ENCODE results near the gene KCNH3. TPM values are rescaled to one million over a fixed set of nuclear protein-coding genes. Genes with fewer than 3 reads are reported as not detected.

The KCNH3 gene
- total and polyA plus RNA-seq, 8 donors: 0.55 to 3.2 (median 1.2) TPM

DNA sequence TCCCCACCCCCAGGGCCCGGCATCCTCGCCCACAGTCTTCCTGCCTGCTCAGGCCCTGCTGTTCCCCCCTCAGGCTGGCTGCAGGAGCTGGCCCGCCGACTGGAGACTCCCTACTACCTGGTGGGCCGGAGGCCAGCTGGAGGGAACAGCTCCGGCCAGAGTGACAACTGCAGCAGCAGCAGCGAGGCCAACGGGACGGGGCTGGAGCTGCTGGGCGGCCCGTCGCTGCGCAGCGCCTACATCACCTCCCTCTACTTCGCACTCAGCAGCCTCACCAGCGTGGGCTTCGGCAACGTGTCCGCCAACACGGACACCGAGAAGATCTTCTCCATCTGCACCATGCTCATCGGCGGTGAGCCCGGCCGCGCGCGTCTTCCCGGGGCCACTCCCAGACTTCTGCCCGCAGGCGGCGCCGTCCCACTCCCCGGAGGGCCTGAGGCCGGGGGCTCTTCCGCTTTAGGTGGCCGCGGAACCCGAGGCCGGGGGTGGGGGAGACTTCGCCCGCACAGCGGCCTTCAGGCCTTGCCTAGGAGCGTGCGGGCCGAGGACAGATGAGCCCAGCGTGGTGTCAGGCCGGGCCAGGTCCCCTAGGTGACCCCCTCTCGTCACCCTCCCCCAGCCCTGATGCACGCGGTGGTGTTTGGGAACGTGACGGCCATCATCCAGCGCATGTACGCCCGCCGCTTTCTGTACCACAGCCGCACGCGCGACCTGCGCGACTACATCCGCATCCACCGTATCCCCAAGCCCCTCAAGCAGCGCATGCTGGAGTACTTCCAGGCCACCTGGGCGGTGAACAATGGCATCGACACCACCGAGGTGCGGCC lies 10.2 kb downstream of the KCNH3 start:
- ATAC-seq (no peak), DNase-seq (peak in 2 of 6 donors; percentile 63 to 75), FAIRE-seq (no peak)
- Histone ChIP-seq H3K9me3 (no peaks in the 10 kb centered on the region), H3K27me3 (no peaks in the 10 kb centered on the region), H3K36me3 (no peaks in the 10 kb centered on the region), H3K4me1 (peaks cover 12 to 24% (median 22%) of the 10 kb centered on the region in 3 donors), H3K4me3 (peak overlapping the region in 1 of 4 donors; percentile 29), H3K27ac (no peak overlapping the region)
- 78 to 82% methylated on average over 63 to 70 of the region's 70 CpGs for WGBS, 2 donors
- intact Hi-C loops (cut with DNase I): no loop called here
- TF ChIP-seq, protein P1, sequence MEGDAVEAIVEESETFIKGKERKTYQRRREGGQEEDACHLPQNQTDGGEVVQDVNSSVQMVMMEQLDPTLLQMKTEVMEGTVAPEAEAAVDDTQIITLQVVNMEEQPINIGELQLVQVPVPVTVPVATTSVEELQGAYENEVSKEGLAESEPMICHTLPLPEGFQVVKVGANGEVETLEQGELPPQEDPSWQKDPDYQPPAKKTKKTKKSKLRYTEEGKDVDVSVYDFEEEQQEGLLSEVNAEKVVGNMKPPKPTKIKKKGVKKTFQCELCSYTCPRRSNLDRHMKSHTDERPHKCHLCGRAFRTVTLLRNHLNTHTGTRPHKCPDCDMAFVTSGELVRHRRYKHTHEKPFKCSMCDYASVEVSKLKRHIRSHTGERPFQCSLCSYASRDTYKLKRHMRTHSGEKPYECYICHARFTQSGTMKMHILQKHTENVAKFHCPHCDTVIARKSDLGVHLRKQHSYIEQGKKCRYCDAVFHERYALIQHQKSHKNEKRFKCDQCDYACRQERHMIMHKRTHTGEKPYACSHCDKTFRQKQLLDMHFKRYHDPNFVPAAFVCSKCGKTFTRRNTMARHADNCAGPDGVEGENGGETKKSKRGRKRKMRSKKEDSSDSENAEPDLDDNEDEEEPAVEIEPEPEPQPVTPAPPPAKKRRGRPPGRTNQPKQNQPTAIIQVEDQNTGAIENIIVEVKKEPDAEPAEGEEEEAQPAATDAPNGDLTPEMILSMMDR (IDR thresholded peaks at IDR 0.05): no peak

DNA sequence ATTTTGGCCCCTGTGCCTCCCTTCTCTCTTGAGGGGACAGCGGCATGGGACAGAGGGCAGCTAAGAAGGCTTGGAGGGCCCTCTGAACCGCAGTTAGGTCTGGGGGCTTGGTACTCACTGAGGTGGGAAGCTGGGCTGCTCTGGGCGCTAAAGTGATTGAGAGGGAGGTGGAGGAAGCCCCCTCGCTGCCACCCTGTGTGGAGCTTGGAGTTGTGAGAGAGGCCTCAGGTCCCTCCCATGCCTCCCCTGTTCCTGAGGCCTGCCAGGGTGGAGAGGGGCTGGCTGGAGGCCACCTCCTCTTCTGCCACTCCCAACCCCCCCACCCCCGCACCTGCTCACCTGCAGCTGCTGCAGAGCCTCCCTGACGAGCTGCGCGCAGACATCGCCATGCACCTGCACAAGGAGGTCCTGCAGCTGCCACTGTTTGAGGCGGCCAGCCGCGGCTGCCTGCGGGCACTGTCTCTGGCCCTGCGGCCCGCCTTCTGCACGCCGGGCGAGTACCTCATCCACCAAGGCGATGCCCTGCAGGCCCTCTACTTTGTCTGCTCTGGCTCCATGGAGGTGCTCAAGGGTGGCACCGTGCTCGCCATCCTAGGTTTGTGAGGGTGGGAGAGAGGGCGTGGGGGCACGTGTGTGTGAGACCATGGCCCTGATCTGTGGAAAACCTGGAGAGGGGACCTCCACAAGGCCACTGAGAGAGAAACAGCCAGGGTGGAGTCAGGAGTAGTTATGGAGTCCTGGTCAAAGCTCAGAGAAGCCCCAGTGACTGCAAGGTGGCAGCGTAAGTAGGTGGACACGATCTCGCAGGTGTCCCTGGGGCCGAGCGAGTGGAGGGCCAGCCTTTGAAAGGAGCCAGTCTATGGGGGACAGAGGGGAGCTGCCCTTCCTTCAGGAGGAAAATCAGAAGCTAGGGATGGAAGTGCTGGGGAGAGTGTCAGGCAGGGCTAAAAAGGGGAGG lies 11.2 kb downstream of the KCNH3 start:
- Histone ChIP-seq H3K4me3 (no peak overlapping the region), H3K9me3 (no peaks in the 10 kb centered on the region), H3K36me3 (no peaks in the 10 kb centered on the region), H3K27me3 (no peaks in the 10 kb centered on the region), H3K27ac (peak overlapping the region in 3 of 4 donors; percentile 4 to 60 (median 18)), H3K4me1 (peaks cover 12 to 24% (median 22%) of the 10 kb centered on the region in 3 donors)
- intact Hi-C loops (cut with DNase I): no loop called here
- ATAC-seq (peak in 1 of 4 donors; percentile 2), FAIRE-seq (no peak), DNase-seq (no peak)
- TF ChIP-seq, protein P1 (IDR thresholded peaks at IDR 0.05): no peak
- WGBS, 2 donors: 62 to 88% methylated on average over 27 to 28 of the region's 28 CpGs

DNA sequence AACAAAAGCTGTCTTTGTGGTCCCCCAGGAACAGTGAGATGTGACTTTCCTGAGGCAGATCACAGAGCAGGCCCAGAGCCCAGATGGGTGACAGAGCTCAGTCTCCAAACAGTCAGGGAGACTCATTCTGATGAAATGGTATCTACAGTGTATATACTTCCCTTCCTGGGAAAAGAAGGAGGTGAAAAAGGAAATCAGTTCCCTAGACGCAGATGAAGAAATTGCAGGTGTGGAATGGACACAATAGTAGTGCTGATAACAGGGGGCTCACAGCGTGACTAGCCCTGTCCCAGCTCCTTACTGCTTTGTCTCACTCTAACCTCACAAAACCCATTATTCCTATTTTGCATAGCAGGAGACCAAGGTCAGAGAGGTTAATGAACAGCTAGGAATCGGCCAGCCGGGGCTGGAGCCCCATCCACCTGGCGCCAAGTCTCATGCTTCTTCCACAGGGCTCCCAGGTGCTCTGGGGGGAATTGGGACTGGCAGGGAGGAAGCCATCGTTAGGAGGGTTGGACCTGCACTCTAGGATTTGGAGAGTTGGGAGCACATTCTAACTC lies 11.9 kb downstream of the KCNH3 start:
- FAIRE-seq (no peak), DNase-seq (peak in 3 of 6 donors; percentile 43 to 53 (median 50)), ATAC-seq (peak; percentile 43 to 72 (median 60))
- TF ChIP-seq, protein P1 (IDR thresholded peaks at IDR 0.05): no peak
- no peak overlapping the region for H3K4me3 ChIP-seq
- 11 to 18% methylated on average over 6 of the region's 6 CpGs for WGBS, 2 donors
- no peaks in the 10 kb centered on the region for H3K27me3 ChIP-seq
- H3K4me1 ChIP-seq: peaks cover 12 to 24% (median 22%) of the 10 kb centered on the region in 3 donors
- intact Hi-C loops (cut with DNase I): no loop called here
- peak overlapping the region in 3 of 4 donors; percentile 4 to 60 (median 18) for H3K27ac ChIP-seq
- no peaks in the 10 kb centered on the region for H3K36me3 ChIP-seq
- H3K9me3 ChIP-seq: no peaks in the 10 kb centered on the region

DNA sequence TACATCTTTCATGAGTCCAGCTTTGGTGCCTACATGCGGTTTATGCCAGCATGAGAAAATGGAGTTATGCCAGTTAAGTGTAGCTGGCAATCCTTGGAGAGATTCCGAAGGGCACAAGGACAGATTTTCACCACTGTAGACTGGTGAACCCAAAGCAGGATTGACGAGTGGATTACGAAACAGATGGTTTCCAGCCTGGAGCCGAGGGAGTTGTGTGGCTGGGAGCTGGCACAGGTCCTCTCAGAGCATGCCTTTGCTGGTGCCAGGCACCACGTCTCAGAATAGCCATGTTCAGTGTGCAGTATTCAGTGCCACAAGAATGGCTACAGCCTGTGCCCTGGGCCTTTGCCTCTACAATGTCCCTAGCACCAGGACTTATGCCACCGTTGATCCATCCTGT lies 13.2 kb downstream of the KCNH3 start:
- Histone ChIP-seq H3K36me3 (no peaks in the 10 kb centered on the region), H3K4me3 (no peak overlapping the region), H3K4me1 (peaks cover 12 to 24% (median 22%) of the 10 kb centered on the region in 3 donors), H3K27me3 (no peaks in the 10 kb centered on the region), H3K9me3 (no peaks in the 10 kb centered on the region), H3K27ac (peak overlapping the region in 3 of 4 donors; percentile 9 to 60 (median 50))
- FAIRE-seq (no peak), ATAC-seq (peak; percentile 76 to 84 (median 81)), DNase-seq (peak; percentile 59 to 81 (median 69))
- intact Hi-C loops (cut with DNase I): no loop called here
- TF ChIP-seq, protein P1 (IDR thresholded peaks at IDR 0.05): no peak
- WGBS, 2 donors: 15 to 17% methylated on average over 7 of the region's 7 CpGs
